Sigmoid colon (tissue), 7 donors: ENCODE results near the gene PPM1F. TPM values are rescaled to one million over a fixed set of nuclear protein-coding genes. Genes with fewer than 3 reads are reported as not detected.
"Not testable (repeated sequence)": the region's sequence is repeated elsewhere in the genome, so short reads cannot be mapped to it uniquely, and the experiment has no call there.

Source experiments
- DNase-seq: peaks from one replicate; pipeline ENCODE4 v3.0.0-alpha.2; 2019
- H3K27ac ChIP-seq, 4 donors: fragments of 200-600 bp; sonication (generic); one replicate each; pipeline ENCODE4 v1.5.1; 2016 to 2019; ENCODE audit warnings: mild to moderate bottlenecking in 1 of 4
- H3K27me3 ChIP-seq, 3 donors: fragments of 200-600 bp; sonication (generic); one replicate each; pipeline ENCODE4 v1.5.1; 2019; ENCODE audit warnings: mild to moderate bottlenecking in 1 of 3
- H3K36me3 ChIP-seq, 4 donors: fragments of 200-600 bp; sonication (generic); one replicate each; pipeline ENCODE4 v1.5.1; 2016 to 2019
- H3K4me1 ChIP-seq, 4 donors: fragments of 200-600 bp; sonication (generic); one replicate each; pipeline ENCODE4 v1.5.1; 2017 to 2019
- H3K4me3 ChIP-seq, 4 donors: fragments of 200-600 bp; sonication (generic); one replicate each; pipeline ENCODE4 v1.5.1; 2017 to 2019; ENCODE audit warnings: mild to moderate bottlenecking in 2 of 4, moderate library complexity in 1 of 4
- H3K9me3 ChIP-seq, 4 donors: fragments of 200-600 bp in 3 of 4; sonication (generic) in 3 of 4; one replicate each; pipeline versions ENCODE4 v1.5.1 to v1.6.1; 2013 to 2019
- EP300 ChIP-seq, 4 donors: sonication (generic); formaldehyde crosslinking; IDR thresholded peaks; one replicate each; pipeline ENCODE4 v1.6.1; 2017; ENCODE audit warnings: antibody characterized with exemption in 4 of 4
- POLR2A ChIP-seq, 2 donors: fragments of 450-650 bp; IDR thresholded peaks; one replicate each; pipeline ENCODE4 v1.6.1; 2016; ENCODE audit warnings: antibody characterized with exemption in 2 of 2, mild to moderate bottlenecking in 2 of 2, moderate library complexity in 2 of 2
- POLR2AphosphoS5 ChIP-seq, 4 donors: sonication (generic); formaldehyde crosslinking; IDR thresholded peaks; one replicate each; pipeline ENCODE4 v1.6.1; 2017; ENCODE audit warnings: antibody characterized with exemption in 4 of 4
- WGBS, 2 donors: extraction: QIAGEN DNeasy Blood & Tissue Kit; methylation state at CpG; one replicate each; pipeline ENCODE4 v1.1.7; 2013; 5-methylcytosine and 5-hydroxymethylcytosine counted together
- intact Hi-C: fragments of 100-400 bp; cut with DNase I; formaldehyde crosslinking; loops from one replicate; pipeline ENCODE4 v1.15.1; 2023
- polyA plus RNA-seq, 3 donors: library from polyadenylated mRNA; stranded (reverse); fragments of 200-250 nt; gene quantifications; one replicate each; pipeline ENCODE4 v1.2.3, GENCODE V29; 2013
- total RNA-seq, 4 donors: library from RNA; depleted of rRNA; stranded (reverse); fragments of >200 nt; gene quantifications; one replicate each; pipeline ENCODE4 v1.1.0, GENCODE V29; 2016
- TF ChIP-seq, protein P1 (sequence below), 4 experiments: fragments of 450-650 bp in 3 of 4; fragments of 200-600 bp in 1 of 4; IDR thresholded peaks; one replicate each; pipeline ENCODE4 v1.5.1; 2016 to 2019; ENCODE audit warnings: antibody characterized with exemption in 4 of 4, mild to moderate bottlenecking in 3 of 4, moderate library complexity in 2 of 4
- donor health status: healthy with polysubstance abuse.
- donor health status: Bipolar disorder and iron deficiency.
- donor health status: healthy.

Gene PPM1F
- total and polyA plus RNA-seq, 7 donors, result 2.5 to 39.2 (median 20.3) TPM

DNA sequence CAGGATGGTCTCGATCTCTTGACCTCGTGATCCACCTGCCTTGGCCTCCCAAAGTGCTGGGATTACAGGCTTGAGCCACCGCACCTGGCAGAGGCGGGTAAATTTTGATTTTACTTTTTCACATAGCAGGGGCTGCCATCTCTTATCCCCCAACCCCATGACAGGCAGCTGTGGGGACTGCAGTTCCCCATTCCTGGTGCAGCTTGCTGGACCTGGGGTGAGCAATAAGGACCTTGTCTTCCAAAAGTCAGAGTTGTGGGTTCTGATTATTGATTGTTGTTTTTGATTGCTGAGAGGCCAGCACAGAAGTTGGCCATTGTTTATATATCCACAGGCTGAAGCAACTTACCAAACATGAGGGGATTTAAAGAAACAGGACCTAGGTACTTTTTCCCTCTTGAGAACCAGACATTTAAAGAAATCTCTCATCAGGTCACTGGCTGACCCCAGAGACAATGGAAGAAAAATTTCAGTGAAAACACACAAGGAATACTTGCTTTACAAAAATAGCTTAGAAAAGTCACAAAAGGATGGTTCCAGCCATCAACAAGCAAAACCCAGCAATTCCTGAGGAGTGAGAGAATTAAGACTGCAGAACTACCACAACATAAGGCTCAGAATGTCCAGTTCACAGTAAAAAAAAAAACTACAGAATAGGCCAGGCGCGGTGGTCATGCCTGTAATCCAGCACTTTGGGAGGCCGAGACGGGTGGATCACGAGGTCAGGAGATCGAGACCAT, 63.2 kb downstream of the PPM1F start:
- Histone ChIP-seq H3K4me1 (no peaks in the 10 kb centered on the region), H3K27ac (no peak overlapping the region), H3K9me3 (no peaks in the 10 kb centered on the region), H3K27me3 (no peaks in the 10 kb centered on the region), H3K4me3 (no peak overlapping the region), H3K36me3 (no peaks in the 10 kb centered on the region)
- TF ChIP-seq EP300 (IDR thresholded peaks at IDR 0.05) (no peak), POLR2A (IDR thresholded peaks at IDR 0.05) (no peak), POLR2AphosphoS5 (IDR thresholded peaks at IDR 0.05) (no peak)
- TF ChIP-seq, protein P1, sequence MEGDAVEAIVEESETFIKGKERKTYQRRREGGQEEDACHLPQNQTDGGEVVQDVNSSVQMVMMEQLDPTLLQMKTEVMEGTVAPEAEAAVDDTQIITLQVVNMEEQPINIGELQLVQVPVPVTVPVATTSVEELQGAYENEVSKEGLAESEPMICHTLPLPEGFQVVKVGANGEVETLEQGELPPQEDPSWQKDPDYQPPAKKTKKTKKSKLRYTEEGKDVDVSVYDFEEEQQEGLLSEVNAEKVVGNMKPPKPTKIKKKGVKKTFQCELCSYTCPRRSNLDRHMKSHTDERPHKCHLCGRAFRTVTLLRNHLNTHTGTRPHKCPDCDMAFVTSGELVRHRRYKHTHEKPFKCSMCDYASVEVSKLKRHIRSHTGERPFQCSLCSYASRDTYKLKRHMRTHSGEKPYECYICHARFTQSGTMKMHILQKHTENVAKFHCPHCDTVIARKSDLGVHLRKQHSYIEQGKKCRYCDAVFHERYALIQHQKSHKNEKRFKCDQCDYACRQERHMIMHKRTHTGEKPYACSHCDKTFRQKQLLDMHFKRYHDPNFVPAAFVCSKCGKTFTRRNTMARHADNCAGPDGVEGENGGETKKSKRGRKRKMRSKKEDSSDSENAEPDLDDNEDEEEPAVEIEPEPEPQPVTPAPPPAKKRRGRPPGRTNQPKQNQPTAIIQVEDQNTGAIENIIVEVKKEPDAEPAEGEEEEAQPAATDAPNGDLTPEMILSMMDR (IDR thresholded peaks at IDR 0.05), result no peak
- intact Hi-C loops, result no loop called here
- no peak for DNase-seq
- WGBS, 2 donors, result 91 to 97% methylated on average over 10 of the region's 10 CpGs

DNA sequence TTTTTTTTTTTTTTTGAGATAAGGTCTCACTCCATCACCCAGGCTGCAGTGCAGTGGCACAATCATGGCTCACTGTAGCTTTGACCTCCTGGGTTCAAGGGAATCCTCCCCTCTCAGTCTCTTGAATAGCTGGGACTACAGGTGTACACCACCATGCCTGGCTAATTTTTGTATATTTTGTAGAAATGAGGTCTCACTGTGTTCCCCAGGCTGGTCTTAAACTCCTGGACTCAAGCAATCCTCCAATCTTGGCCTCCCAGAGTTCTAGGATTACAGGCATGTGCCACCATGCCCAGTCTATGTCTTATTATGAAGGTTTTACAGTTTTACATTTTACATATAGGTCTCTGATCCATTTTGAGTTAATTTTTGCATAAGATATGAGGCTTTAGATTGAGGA, 64.8 kb downstream of the PPM1F start:
- no peaks in the 10 kb centered on the region for H3K4me1 ChIP-seq
- TF ChIP-seq POLR2AphosphoS5 (IDR thresholded peaks at IDR 0.05), result no peak
- no peak for TF ChIP-seq POLR2A (IDR thresholded peaks at IDR 0.05)
- no peak for TF ChIP-seq EP300 (IDR thresholded peaks at IDR 0.05)
- TF ChIP-seq, protein P1 (IDR thresholded peaks at IDR 0.05), result no peak
- H3K4me3 ChIP-seq, result no peak overlapping the region
- no peaks in the 10 kb centered on the region for H3K9me3 ChIP-seq
- no peak overlapping the region for H3K27ac ChIP-seq
- DNase-seq, result no peak
- no peaks in the 10 kb centered on the region for H3K27me3 ChIP-seq
- no peaks in the 10 kb centered on the region for H3K36me3 ChIP-seq
- intact Hi-C loops, result no loop called here

DNA sequence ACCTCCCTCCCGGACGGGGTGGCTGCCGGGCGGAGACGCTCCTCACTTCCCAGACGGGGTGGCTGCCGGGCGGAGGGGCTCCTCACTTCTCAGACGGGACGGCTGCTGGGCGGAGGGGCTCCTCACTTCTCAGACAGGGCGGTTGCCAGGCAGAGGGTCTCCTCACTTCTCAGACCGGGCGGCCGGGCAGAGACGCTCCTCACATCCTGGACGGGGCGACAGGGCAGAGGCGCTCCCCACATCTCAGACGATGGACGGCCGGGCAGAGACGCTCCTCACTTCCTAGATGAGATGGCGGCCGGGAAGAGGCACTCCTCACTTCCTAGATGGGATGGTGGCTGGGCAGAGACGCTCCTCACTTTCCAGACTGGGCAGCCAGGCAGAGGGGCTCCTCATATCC, 68.7 kb downstream of the PPM1F start:
- H3K4me1 ChIP-seq, H3K4me3 ChIP-seq, H3K27ac ChIP-seq, intact Hi-C loops, H3K36me3 ChIP-seq, H3K9me3 ChIP-seq, DNase-seq, H3K27me3 ChIP-seq: not testable (repeated sequence)
- WGBS, 2 donors, result 96 to 98% methylated on average over 20 of the region's 26 CpGs

DNA sequence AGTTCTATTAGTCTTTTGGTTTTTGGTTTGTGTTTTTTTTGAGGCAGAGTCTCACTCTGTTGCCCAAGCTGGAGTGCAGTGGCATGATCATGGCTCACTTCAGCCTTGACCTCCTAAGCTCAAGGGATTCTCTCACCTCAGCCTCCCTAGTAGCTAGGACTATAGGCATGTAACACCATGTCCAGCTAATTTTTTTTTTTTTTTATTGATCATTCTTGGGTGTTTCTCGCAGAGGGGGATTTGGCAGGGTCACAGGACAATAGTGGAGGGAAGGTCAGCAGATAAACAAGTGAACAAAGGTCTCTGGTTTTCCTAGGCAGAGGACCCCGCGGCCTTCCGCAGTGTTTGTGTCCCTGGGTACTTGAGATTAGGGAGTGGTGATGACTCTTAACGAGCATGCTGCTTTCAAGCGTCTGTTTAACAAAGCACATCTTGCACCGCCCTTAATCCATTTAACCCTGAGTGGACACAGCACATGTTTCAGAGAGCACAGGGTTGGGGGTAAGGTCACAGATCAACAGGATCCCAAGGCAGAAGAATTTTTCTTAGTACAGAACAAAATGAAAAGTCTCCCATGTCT, 69.8 kb downstream of the PPM1F start:
- H3K36me3 ChIP-seq, H3K9me3 ChIP-seq, H3K27me3 ChIP-seq, H3K4me1 ChIP-seq, DNase-seq, intact Hi-C loops, H3K27ac ChIP-seq, H3K4me3 ChIP-seq: not testable (repeated sequence)
- WGBS, 2 donors, result 43 to 57% methylated on average over 1 to 5 of the region's 7 CpGs

DNA sequence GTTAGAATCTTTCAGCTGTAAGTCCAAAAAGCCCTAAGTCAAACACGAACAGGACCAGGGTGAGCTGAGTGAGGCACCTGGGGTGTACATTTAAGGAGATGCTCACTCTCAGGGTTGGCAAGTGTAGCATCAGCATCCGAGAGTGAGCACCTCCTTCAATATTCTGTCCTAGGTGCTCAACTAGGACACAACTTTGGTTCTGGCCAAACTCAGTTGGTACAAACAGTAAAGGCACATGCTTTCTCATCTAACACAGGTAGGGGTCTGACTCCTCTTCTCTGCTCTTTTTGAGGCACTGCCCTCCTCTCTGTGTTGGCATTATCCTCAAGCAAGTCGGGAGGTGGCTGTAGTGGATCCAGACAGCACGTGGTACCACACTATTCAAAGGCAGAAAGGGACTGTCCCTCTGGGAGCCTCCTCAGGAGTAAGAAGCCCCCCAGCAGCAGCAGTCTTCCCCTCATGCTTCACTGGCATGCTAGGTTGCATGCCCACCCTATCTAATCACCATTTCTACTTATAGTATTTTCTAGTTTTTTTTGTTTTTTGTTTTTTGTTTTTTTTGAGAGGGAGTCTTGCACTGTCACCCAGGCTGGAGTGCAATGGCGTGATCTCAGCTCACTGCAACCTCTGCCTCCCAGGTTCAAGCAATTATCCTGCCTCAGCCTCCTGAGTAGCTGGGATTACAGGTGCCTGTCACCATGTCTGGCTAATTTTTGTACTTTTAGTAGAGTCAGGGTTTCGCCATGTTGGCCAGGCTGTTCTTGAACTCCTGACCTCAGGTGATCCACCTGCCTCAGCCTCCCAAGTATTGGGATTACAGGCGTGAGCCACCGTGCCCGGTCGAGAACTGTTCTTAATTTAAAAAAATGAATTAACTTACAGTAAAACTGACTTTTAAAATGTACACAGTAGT, 70.6 kb downstream of the PPM1F start:
- Histone ChIP-seq H3K4me1 (no peaks in the 10 kb centered on the region), H3K27ac (no peak overlapping the region), H3K9me3 (no peaks in the 10 kb centered on the region), H3K27me3 (no peaks in the 10 kb centered on the region), H3K4me3 (no peak overlapping the region), H3K36me3 (no peaks in the 10 kb centered on the region)
- no peak for DNase-seq
- intact Hi-C loops, result no loop called here
- WGBS, 2 donors, result 77 to 93% methylated on average over 10 of the region's 10 CpGs
- TF ChIP-seq POLR2A (IDR thresholded peaks at IDR 0.05), result no peak
- no peak for TF ChIP-seq POLR2AphosphoS5 (IDR thresholded peaks at IDR 0.05)
- TF ChIP-seq, protein P1 (IDR thresholded peaks at IDR 0.05), result no peak
- no peak for TF ChIP-seq EP300 (IDR thresholded peaks at IDR 0.05)
